ENCODE measurements around the gene TIAM2. TPM values are rescaled to one million over a fixed set of nuclear protein-coding genes. Genes with fewer than 3 reads are reported as not detected.

TIAM2 gene
- total RNA-seq, 4 donors from 2014 or later, result 9.2 to 18.2 (median 11.4) TPM

DNA sequence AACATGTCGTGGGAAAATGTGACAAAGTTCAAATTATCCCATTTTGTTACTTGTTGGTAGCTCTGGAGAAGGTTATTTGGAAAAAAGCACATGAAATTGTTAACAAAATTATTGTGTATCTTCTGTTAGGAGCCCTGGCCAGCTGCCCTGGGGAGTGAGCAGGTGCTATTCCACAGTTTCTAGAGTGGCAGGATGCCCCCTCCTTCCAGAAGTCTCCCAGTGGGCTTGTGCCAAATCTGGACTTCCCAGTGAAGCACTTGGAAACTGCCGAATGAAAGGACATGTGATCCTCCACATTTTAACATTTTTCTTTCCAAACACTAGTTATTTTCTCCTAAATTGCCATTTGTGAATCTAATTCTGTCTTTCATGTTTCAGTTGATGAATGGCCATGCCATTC lies 201.8 kb downstream of the TIAM2 start:
- no peak overlapping the region for H3K4me3 ChIP-seq
- no peaks in the 10 kb centered on the region for H3K36me3 ChIP-seq
- 45 to 54% methylated on average over 2 of the region's 2 CpGs for WGBS, 2 donors
- no peak for TF ChIP-seq POLR2A (IDR thresholded peaks at IDR 0.05)
- TF ChIP-seq EP300 (IDR thresholded peaks at IDR 0.05), result no peak
- TF ChIP-seq CTCF (IDR thresholded peaks at IDR 0.05), result no peak
- no peaks in the 10 kb centered on the region for H3K9me3 ChIP-seq
- peaks cover 0 to 4% (median 0%) of the 10 kb centered on the region in 4 donors for H3K4me1 ChIP-seq
- no peak for DNase-seq (ENCODE audit: low spot score in 2 of 2)
- H3K27me3 ChIP-seq, result no peaks in the 10 kb centered on the region
- H3K27ac ChIP-seq, result no peak overlapping the region

DNA sequence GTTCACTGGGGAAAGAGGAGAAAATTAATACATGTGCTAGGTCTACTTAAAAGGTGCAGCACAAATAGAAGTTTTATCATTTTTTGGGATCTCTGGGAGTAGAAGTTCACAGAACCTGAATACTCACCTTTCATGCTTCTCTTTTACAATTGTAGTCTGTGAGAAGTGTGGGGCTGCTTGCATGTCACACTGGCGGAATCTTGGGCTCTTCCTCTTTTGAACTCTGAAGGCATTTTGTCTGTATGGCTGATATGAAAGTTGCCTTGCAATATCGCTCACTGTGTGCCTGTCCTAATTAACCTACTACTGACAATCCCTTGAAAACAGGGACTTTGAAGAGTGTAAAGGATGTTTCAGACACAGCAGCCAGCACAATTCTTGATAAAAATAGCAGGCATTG lies 202.8 kb downstream of the TIAM2 start:
- Histone ChIP-seq H3K36me3 (no peaks in the 10 kb centered on the region), H3K27ac (no peak overlapping the region), H3K4me1 (peaks cover 0 to 4% (median 0%) of the 10 kb centered on the region in 4 donors), H3K9me3 (no peaks in the 10 kb centered on the region), H3K4me3 (no peak overlapping the region), H3K27me3 (no peaks in the 10 kb centered on the region)
- no peak for DNase-seq (ENCODE audit: low spot score in 2 of 2)
- 97 to 98% methylated on average over 2 of the region's 2 CpGs for WGBS, 2 donors
- TF ChIP-seq CTCF (IDR thresholded peaks at IDR 0.05), result no peak
- TF ChIP-seq POLR2A (IDR thresholded peaks at IDR 0.05), result no peak
- no peak for TF ChIP-seq EP300 (IDR thresholded peaks at IDR 0.05)

DNA sequence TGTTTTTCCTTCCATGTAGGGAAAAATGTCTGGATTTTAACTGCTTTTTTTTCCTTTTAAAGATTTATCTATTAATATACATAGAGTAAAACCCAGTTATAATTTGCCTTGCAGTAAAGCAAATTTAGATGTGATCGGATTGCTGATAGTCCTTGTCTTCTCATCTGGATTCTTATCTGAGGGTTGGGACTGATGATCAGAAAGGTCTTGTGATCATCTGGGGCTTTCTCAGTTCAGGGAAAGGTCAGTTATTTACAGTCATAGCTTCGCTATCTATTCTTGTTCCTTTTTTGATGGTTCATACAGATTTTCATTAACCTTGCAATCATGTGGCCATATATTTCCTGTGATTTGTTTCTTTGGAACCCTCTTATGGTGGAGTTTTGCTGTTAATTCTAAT lies 204.9 kb downstream of the TIAM2 start:
- peaks cover 0 to 4% (median 0%) of the 10 kb centered on the region in 4 donors for H3K4me1 ChIP-seq
- H3K27me3 ChIP-seq, result no peaks in the 10 kb centered on the region
- H3K9me3 ChIP-seq, result no peaks in the 10 kb centered on the region
- no peak for TF ChIP-seq EP300 (IDR thresholded peaks at IDR 0.05)
- TF ChIP-seq CTCF (IDR thresholded peaks at IDR 0.05), result no peak
- no peak for TF ChIP-seq POLR2A (IDR thresholded peaks at IDR 0.05)
- no peaks in the 10 kb centered on the region for H3K36me3 ChIP-seq
- DNase-seq (ENCODE audit: low spot score in 2 of 2), result no peak
- no peak overlapping the region for H3K27ac ChIP-seq
- no peak overlapping the region for H3K4me3 ChIP-seq
- WGBS, 2 donors, result 73 to 78% methylated on average over 2 of the region's 2 CpGs

- H3K27ac ChIP-seq, result no peak overlapping the region
- no peak overlapping the region for H3K4me3 ChIP-seq
- no peak for TF ChIP-seq EP300 (IDR thresholded peaks at IDR 0.05)
- TF ChIP-seq CTCF (IDR thresholded peaks at IDR 0.05), result no peak
- TF ChIP-seq POLR2A (IDR thresholded peaks at IDR 0.05), result no peak
- H3K36me3 ChIP-seq, result no peaks in the 10 kb centered on the region
- peaks cover 0 to 4% (median 0%) of the 10 kb centered on the region in 4 donors for H3K4me1 ChIP-seq
- WGBS, 2 donors, result 57 to 59% methylated on average over 7 of the region's 7 CpGs
- H3K27me3 ChIP-seq, result no peaks in the 10 kb centered on the region
- no peaks in the 10 kb centered on the region for H3K9me3 ChIP-seq
- DNase-seq (ENCODE audit: low spot score in 2 of 2), result no peak
Measured at GRCh38 chr6:155201461-155202226, 206.5 kb downstream of the TIAM2 start.

GRCh38 chr6:155207223-155207622 lies 212.1 kb downstream of the TIAM2 start:
- Histone ChIP-seq H3K9me3 (no peaks in the 10 kb centered on the region), H3K4me1 (no peaks in the 10 kb centered on the region), H3K27me3 (no peaks in the 10 kb centered on the region), H3K27ac (no peak overlapping the region), H3K4me3 (no peak overlapping the region), H3K36me3 (no peaks in the 10 kb centered on the region)
- no peak for DNase-seq (ENCODE audit: low spot score in 2 of 2)
- 75 to 94% methylated on average over 5 of the region's 5 CpGs for WGBS, 2 donors
- no peak for TF ChIP-seq CTCF (IDR thresholded peaks at IDR 0.05)
- TF ChIP-seq POLR2A (IDR thresholded peaks at IDR 0.05), result no peak
- no peak for TF ChIP-seq EP300 (IDR thresholded peaks at IDR 0.05)

All from tibial nerve (tissue), 4 donors.